Measurements from ENCODE around the gene LDLRAD3. TPM values are rescaled to one million over a fixed set of nuclear protein-coding genes. Genes with fewer than 3 reads are reported as not detected.

The LDLRAD3 gene
- total RNA-seq, 1 experiment from 2014 or later = not detected

DNA sequence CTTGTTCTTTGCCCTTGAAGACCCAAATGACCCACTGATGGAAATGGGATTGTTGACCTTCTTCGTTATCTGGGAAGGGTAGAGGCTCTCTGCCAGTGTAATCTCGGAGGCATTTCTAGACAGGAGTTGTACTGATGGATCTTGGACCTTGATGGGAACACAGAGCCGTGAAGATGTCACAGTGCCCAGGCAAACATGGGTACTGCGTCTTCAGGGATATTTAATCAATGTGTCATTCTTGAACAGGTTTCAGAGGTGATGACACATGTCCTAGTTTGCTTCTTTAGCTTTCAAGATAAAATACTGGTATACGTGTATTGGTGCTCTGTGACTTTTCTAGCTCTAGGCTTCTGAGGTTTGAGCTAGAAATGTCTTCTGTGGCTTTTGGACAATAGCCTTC, 6.2 kb downstream of the LDLRAD3 start:
- Histone ChIP-seq H3K4me1 (ENCODE audit: low read length) (no peaks in the 10 kb centered on the region), H3K9me3 (ENCODE audit: low read length) (no peaks in the 10 kb centered on the region), H3K27me3 (ENCODE audit: low read length) (0 out of 2 replicates have a peak, but pooled peaks cover 2% of the 10 kb centered on the region), H3K9me2 (replicated peaks; ENCODE audit: insufficient read depth, low read length) (no peaks in the 10 kb centered on the region), H3K79me2 (ENCODE audit: low read length) (no peaks in the 10 kb centered on the region), H2AFZ (ENCODE audit: low read length) (no peak overlapping the region), H3K9ac (ENCODE audit: low read length) (no peak overlapping the region), H3K27ac (ENCODE audit: low read length) (no peak overlapping the region), H3K4me3 (ENCODE audit: low read length) (no peak overlapping the region), H3K4me2 (ENCODE audit: low read depth, low read length, poor library complexity, severe bottlenecking) (no peak overlapping the region), H3K36me3 (ENCODE audit: insufficient read depth, low read length) (no peaks in the 10 kb centered on the region), H4K20me1 (ENCODE audit: insufficient read depth, low read depth, low read length) (no peaks in the 10 kb centered on the region)
- no peak for DNase-seq

DNA sequence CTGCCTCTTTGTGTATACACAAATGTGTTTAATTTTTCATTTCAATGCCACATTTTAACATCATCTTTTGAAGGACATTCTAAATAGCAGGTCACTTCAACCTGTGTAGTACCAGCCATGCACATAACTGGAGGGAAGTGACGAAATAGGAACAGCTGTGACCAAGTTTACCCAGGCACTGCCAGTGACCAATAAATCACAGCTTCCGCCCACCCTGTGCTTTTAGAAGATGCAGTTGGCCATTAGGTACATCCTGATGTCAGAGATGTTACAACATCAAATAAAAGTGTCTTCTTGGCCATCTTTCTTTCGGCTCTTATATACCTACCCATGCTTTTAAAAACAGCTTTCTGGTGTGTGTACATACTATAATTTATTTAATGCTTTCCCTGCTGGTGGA, 7.8 kb downstream of the LDLRAD3 start:
- Histone ChIP-seq H3K27ac (ENCODE audit: low read length) (no peak overlapping the region), H3K9me3 (ENCODE audit: low read length) (no peaks in the 10 kb centered on the region), H3K79me2 (ENCODE audit: low read length) (no peaks in the 10 kb centered on the region), H3K36me3 (ENCODE audit: insufficient read depth, low read length) (no peaks in the 10 kb centered on the region), H4K20me1 (ENCODE audit: insufficient read depth, low read depth, low read length) (no peaks in the 10 kb centered on the region), H3K4me3 (ENCODE audit: low read length) (no peak overlapping the region), H3K27me3 (ENCODE audit: low read length) (0 out of 2 replicates have a peak, but pooled peaks cover 2% of the 10 kb centered on the region), H2AFZ (ENCODE audit: low read length) (no peak overlapping the region), H3K4me1 (ENCODE audit: low read length) (no peaks in the 10 kb centered on the region), H3K9ac (ENCODE audit: low read length) (no peak overlapping the region), H3K9me2 (replicated peaks; ENCODE audit: insufficient read depth, low read length) (no peaks in the 10 kb centered on the region), H3K4me2 (ENCODE audit: low read depth, low read length, poor library complexity, severe bottlenecking) (no peak overlapping the region)
- DNase-seq = no peak

DNA sequence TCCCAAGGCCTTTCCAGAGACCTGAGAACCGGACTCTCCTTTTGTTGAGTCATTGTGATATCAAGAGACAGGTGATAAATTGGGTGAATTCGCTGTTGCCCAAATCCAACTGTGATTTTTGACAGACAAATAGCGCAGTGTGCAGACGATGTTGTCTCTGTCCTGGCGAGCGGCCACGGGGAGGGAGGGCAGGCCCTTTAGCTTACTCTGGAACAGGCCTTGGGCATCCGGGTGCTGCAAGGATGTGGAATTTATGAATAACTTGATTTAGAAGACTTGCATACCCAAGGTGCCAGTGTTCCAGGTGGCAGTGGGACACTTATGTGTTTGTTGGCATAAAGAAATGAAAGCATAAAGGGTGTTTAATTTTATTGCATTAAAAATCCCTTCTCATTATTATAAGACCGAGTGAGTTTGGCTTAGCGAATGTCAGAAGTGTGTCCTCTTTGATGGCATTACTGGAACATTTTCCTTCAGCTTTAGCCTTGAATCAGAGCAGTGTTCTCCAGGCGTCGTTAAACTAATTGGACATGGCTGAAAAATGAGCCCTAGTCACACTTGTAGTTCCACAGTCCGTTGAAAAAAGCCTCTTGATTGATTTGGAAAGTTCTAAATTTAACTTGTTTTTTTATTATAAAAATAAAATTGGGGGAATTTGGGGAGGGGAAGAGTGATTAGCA, 9.4 kb downstream of the LDLRAD3 start:
- Histone ChIP-seq H3K27ac (ENCODE audit: low read length) (no peak overlapping the region), H3K36me3 (ENCODE audit: insufficient read depth, low read length) (no peaks in the 10 kb centered on the region), H3K79me2 (ENCODE audit: low read length) (no peaks in the 10 kb centered on the region), H3K9me2 (replicated peaks; ENCODE audit: insufficient read depth, low read length) (no peaks in the 10 kb centered on the region), H2AFZ (ENCODE audit: low read length) (no peak overlapping the region), H3K9me3 (ENCODE audit: low read length) (no peaks in the 10 kb centered on the region), H3K4me3 (ENCODE audit: low read length) (no peak overlapping the region), H4K20me1 (ENCODE audit: insufficient read depth, low read depth, low read length) (no peaks in the 10 kb centered on the region), H3K27me3 (ENCODE audit: low read length) (0 out of 2 replicates have a peak, but pooled peaks cover 2% of the 10 kb centered on the region), H3K9ac (ENCODE audit: low read length) (no peak overlapping the region), H3K4me2 (ENCODE audit: low read depth, low read length, poor library complexity, severe bottlenecking) (no peak overlapping the region), H3K4me1 (ENCODE audit: low read length) (no peaks in the 10 kb centered on the region)
- DNase-seq = no peak

DNA sequence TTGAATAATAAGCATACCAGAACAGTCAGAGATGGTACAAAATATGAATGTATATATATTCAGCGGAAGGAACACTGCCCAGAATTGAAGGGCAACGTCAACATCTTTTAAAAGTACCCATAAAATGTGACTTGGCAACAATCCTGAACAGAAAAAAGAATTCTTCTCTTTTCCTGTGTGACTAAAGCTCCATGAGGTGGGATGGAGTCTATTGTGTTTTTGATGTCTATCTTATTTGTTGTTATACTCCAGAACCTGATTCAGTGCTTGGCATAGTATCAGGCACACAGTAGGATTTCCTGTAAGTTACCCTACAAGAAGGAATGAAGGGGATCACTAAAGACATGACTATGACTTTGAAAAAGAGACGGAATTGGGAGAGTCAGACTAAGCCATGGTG, 10.3 kb downstream of the LDLRAD3 start:
- H3K27me3 ChIP-seq (ENCODE audit: low read length) = 0 out of 2 replicates have a peak, but pooled peaks cover 2% of the 10 kb centered on the region
- H3K9me3 ChIP-seq (ENCODE audit: low read length) = no peaks in the 10 kb centered on the region
- no peaks in the 10 kb centered on the region for H3K9me2 ChIP-seq (replicated peaks; ENCODE audit: insufficient read depth, low read length)
- no peak overlapping the region for H3K4me2 ChIP-seq (ENCODE audit: low read depth, low read length, poor library complexity, severe bottlenecking)
- no peaks in the 10 kb centered on the region for H3K4me1 ChIP-seq (ENCODE audit: low read length)
- no peak overlapping the region for H3K9ac ChIP-seq (ENCODE audit: low read length)
- no peak for DNase-seq
- H3K36me3 ChIP-seq (ENCODE audit: insufficient read depth, low read length) = no peaks in the 10 kb centered on the region
- H2AFZ ChIP-seq (ENCODE audit: low read length) = no peak overlapping the region
- H3K79me2 ChIP-seq (ENCODE audit: low read length) = no peaks in the 10 kb centered on the region
- H3K27ac ChIP-seq (ENCODE audit: low read length) = no peak overlapping the region
- no peak overlapping the region for H3K4me3 ChIP-seq (ENCODE audit: low read length)
- H4K20me1 ChIP-seq (ENCODE audit: insufficient read depth, low read depth, low read length) = no peaks in the 10 kb centered on the region

DNA sequence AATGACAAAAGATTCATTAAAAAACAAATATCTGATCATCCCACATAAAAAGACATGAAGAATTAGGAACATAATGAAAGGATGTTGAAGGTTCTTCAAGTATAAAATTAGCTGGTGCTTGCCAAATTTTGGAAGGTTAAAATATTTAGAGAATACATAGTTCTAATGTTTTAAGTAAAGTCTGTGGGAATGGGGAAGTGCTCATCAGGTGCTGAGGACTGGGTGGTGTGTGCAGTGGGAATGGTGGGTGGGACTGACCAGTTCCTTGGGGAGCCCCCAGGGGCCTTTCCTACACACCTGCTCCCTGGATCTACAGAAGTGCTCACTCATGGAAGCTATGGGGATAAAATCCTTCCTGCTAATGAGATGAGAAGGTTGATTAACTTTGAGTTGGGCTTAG, 11.8 kb downstream of the LDLRAD3 start:
- Histone ChIP-seq H3K79me2 (ENCODE audit: low read length) (no peaks in the 10 kb centered on the region), H3K9me2 (replicated peaks; ENCODE audit: insufficient read depth, low read length) (no peaks in the 10 kb centered on the region)

DNA sequence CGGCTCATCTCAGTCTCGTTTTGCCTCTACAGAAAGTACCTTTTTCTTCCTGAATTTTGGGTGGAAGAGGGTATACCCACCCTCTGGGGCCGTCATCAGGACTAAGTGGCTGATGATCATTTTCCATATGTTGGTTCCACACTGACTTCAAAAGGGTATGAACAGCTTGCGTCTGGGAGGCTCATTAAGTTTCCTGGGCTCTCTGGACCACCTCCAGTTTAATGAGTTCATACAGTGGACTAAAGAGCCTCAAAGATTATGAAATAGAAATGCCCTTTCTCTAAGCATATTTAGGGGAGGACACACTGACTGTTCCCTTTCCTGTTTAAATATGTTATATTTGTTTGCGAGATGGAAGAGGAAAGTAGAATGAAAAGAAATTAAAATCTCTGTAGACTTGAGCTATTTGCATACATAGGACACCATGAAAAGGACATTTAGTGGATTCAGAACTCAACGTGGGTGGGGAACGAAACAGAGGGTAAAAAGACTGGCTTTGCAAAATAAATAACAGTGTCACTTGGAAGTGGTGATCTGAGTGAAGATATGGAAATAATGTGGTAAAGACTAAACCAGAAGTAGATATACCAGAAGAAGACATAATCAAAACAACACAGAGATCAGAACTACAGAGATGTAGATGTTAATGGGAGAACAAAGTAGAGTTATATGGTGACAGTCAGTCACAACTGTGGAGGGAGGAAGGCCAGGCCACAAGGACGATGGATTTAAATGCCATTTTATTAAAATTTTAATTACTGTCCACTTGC, 18.7 kb downstream of the LDLRAD3 start:
- no peak overlapping the region for H3K4me3 ChIP-seq (ENCODE audit: low read length)
- no peaks in the 10 kb centered on the region for H3K36me3 ChIP-seq (ENCODE audit: insufficient read depth, low read length)
- H4K20me1 ChIP-seq (ENCODE audit: insufficient read depth, low read depth, low read length) = no peaks in the 10 kb centered on the region
- H3K9me2 ChIP-seq (replicated peaks; ENCODE audit: insufficient read depth, low read length) = no peaks in the 10 kb centered on the region
- H3K4me1 ChIP-seq (ENCODE audit: low read length) = no peaks in the 10 kb centered on the region
- no peak overlapping the region for H3K27ac ChIP-seq (ENCODE audit: low read length)
- H3K79me2 ChIP-seq (ENCODE audit: low read length) = no peaks in the 10 kb centered on the region
- no peak overlapping the region for H3K9ac ChIP-seq (ENCODE audit: low read length)
- DNase-seq = no peak
- H3K27me3 ChIP-seq (ENCODE audit: low read length) = no peaks in the 10 kb centered on the region
- H2AFZ ChIP-seq (ENCODE audit: low read length) = no peak overlapping the region
- no peaks in the 10 kb centered on the region for H3K9me3 ChIP-seq (ENCODE audit: low read length)
- no peak overlapping the region for H3K4me2 ChIP-seq (ENCODE audit: low read depth, low read length, poor library complexity, severe bottlenecking)

More for the DNA sequence above, 11.8 kb downstream of the LDLRAD3 start:
- H2AFZ ChIP-seq (ENCODE audit: low read length) = no peak overlapping the region
- H3K4me3 ChIP-seq (ENCODE audit: low read length) = no peak overlapping the region
- no peak overlapping the region for H3K27ac ChIP-seq (ENCODE audit: low read length)
- H3K27me3 ChIP-seq (ENCODE audit: low read length) = 0 out of 2 replicates have a peak, but pooled peaks cover 2% of the 10 kb centered on the region
- no peak for DNase-seq
- no peak overlapping the region for H3K9ac ChIP-seq (ENCODE audit: low read length)
- H3K4me2 ChIP-seq (ENCODE audit: low read depth, low read length, poor library complexity, severe bottlenecking) = no peak overlapping the region
- no peaks in the 10 kb centered on the region for H3K36me3 ChIP-seq (ENCODE audit: insufficient read depth, low read length)
- H3K4me1 ChIP-seq (ENCODE audit: low read length) = no peaks in the 10 kb centered on the region
- no peaks in the 10 kb centered on the region for H4K20me1 ChIP-seq (ENCODE audit: insufficient read depth, low read depth, low read length)
- H3K9me3 ChIP-seq (ENCODE audit: low read length) = no peaks in the 10 kb centered on the region

DNA sequence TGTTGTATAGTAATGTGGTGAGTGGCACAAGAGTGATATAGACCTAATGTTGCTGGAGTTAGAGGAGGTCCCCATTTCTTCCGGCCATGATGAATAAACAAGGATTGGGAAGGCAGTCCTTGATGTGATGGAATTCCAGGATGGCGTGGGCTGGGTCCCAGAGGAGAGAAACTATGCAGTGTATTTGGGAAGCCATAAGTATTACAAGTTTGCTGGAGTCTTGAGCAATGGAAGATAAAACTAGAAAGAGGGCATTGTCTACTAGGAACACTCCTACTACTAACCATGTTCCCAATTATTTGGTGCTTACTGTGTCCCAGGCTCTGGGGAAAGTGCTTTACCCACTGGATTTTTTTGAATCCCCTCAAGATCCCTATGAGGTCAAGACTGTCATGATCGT, 20.0 kb downstream of the LDLRAD3 start:
- Histone ChIP-seq H4K20me1 (ENCODE audit: insufficient read depth, low read depth, low read length) (no peaks in the 10 kb centered on the region), H3K27me3 (ENCODE audit: low read length) (no peaks in the 10 kb centered on the region), H3K9me2 (replicated peaks; ENCODE audit: insufficient read depth, low read length) (no peaks in the 10 kb centered on the region), H3K9ac (ENCODE audit: low read length) (no peak overlapping the region), H3K4me2 (ENCODE audit: low read depth, low read length, poor library complexity, severe bottlenecking) (no peak overlapping the region), H3K27ac (ENCODE audit: low read length) (no peak overlapping the region), H3K4me3 (ENCODE audit: low read length) (no peak overlapping the region), H2AFZ (ENCODE audit: low read length) (no peak overlapping the region), H3K4me1 (ENCODE audit: low read length) (no peaks in the 10 kb centered on the region), H3K9me3 (ENCODE audit: low read length) (no peaks in the 10 kb centered on the region), H3K79me2 (ENCODE audit: low read length) (no peaks in the 10 kb centered on the region), H3K36me3 (ENCODE audit: insufficient read depth, low read length) (no peaks in the 10 kb centered on the region)
- no peak for DNase-seq

DNA sequence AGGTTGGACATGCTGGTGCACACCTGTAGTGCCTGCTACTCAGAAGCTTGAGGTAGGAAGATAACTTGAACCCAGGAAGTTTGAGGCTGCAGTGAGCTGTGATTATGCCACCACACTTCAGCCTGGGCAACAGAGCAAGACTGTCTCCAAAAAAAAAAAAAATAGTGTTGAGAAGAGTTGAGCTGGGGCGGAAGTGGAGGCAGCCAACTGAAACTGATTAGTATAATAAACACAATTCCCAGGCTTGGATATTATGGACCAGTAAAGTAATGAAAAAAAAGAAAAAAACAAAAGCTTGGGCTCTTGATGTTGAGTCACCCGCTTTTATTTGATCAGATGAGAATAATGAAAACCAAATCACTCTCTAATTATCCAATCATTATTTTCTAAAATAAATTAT, 21.0 kb downstream of the LDLRAD3 start:
- DNase-seq = no peak
- no peaks in the 10 kb centered on the region for H3K79me2 ChIP-seq (ENCODE audit: low read length)
- no peak overlapping the region for H3K4me2 ChIP-seq (ENCODE audit: low read depth, low read length, poor library complexity, severe bottlenecking)
- no peaks in the 10 kb centered on the region for H3K4me1 ChIP-seq (ENCODE audit: low read length)
- no peak overlapping the region for H3K9ac ChIP-seq (ENCODE audit: low read length)
- H3K27me3 ChIP-seq (ENCODE audit: low read length) = no peaks in the 10 kb centered on the region
- H3K36me3 ChIP-seq (ENCODE audit: insufficient read depth, low read length) = no peaks in the 10 kb centered on the region
- no peaks in the 10 kb centered on the region for H4K20me1 ChIP-seq (ENCODE audit: insufficient read depth, low read depth, low read length)
- no peaks in the 10 kb centered on the region for H3K9me2 ChIP-seq (replicated peaks; ENCODE audit: insufficient read depth, low read length)
- H3K9me3 ChIP-seq (ENCODE audit: low read length) = no peaks in the 10 kb centered on the region
- H3K4me3 ChIP-seq (ENCODE audit: low read length) = no peak overlapping the region
- H3K27ac ChIP-seq (ENCODE audit: low read length) = no peak overlapping the region
- no peak overlapping the region for H2AFZ ChIP-seq (ENCODE audit: low read length)

Measured in Karpas-422 (cell line).